Nephron (organoid): Measurements from ENCODE around the gene SFMBT1.

Experiments
- H3K27ac Mint-ChIP-seq, 3 experiments: 2 replicates each; pipeline ENCODE4 v1.8.0; 2020; ENCODE audit warnings: mixed read lengths in 3 of 3, mild to moderate bottlenecking in 2 of 3, moderate library complexity in 1 of 3
- H3K27me3 Mint-ChIP-seq: 2 replicates; pipeline ENCODE4 v1.8.0; 2021; ENCODE audit warnings: low read depth, mild to moderate bottlenecking, moderate library complexity, mixed read lengths
- H3K36me3 Mint-ChIP-seq: 2 replicates; pipeline ENCODE4 v1.8.0; 2020; ENCODE audit warnings: low read depth, mixed read lengths
- H3K4me1 Mint-ChIP-seq: 2 replicates; pipeline ENCODE4 v1.8.0; 2020; ENCODE audit warnings: mixed read lengths
- H3K4me3 Mint-ChIP-seq, 3 experiments: 2 replicates each; pipeline ENCODE4 v1.8.0; 2020; ENCODE audit warnings: mild to moderate bottlenecking in 3 of 3, mixed read lengths in 3 of 3, moderate library complexity in 2 of 3
- H3K9me3 Mint-ChIP-seq: 2 replicates; pipeline ENCODE4 v1.8.0; 2020; ENCODE audit warnings: mixed read lengths
- CTCF ChIP-seq, 3 experiments: fragments of 200-600 bp; sonication (generic); IDR thresholded peaks; one replicate each; pipeline ENCODE4 v1.5.0; 2021; ENCODE audit warnings: antibody characterized with exemption in 3 of 3; ENCODE audit not compliant: unreplicated experiment in 3 of 3

Gene SFMBT1

GRCh38 chr3:53028641-53029040, 17.2 kb downstream of the SFMBT1 start:
- Mint-ChIP-seq H3K36me3 (no peaks in the 10 kb centered on the region), H3K4me3 (no peak overlapping the region), H3K9me3 (no peaks in the 10 kb centered on the region), H3K4me1 (no peaks in the 10 kb centered on the region), H3K27me3 (no peaks in the 10 kb centered on the region), H3K27ac (no peak overlapping the region)
- TF ChIP-seq CTCF (IDR thresholded peaks at IDR 0.05; ENCODE audit: unreplicated experiment in 3 of 3) = no peak

- no peak overlapping the region for H3K4me3 Mint-ChIP-seq
- no peaks in the 10 kb centered on the region for H3K27me3 Mint-ChIP-seq
- H3K9me3 Mint-ChIP-seq = peaks cover 2% of the 10 kb centered on the region
- no peaks in the 10 kb centered on the region for H3K4me1 Mint-ChIP-seq
- TF ChIP-seq CTCF (IDR thresholded peaks at IDR 0.05; ENCODE audit: unreplicated experiment in 3 of 3) = no peak
- no peak overlapping the region for H3K27ac Mint-ChIP-seq
- no peaks in the 10 kb centered on the region for H3K36me3 Mint-ChIP-seq
These were observed 18.5 kb downstream of the SFMBT1 start for GRCh38 chr3:53027254-53027844.

- Mint-ChIP-seq H3K27ac (no peak overlapping the region), H3K9me3 (peaks cover 2% of the 10 kb centered on the region), H3K36me3 (no peaks in the 10 kb centered on the region), H3K4me1 (no peaks in the 10 kb centered on the region), H3K27me3 (no peaks in the 10 kb centered on the region), H3K4me3 (no peak overlapping the region)
- no peak for TF ChIP-seq CTCF (IDR thresholded peaks at IDR 0.05; ENCODE audit: unreplicated experiment in 3 of 3)
These were observed 19.3 kb downstream of the SFMBT1 start for GRCh38 chr3:53026382-53027162.

GRCh38 chr3:53024315-53024714, 21.6 kb downstream of the SFMBT1 start:
- Mint-ChIP-seq H3K4me1 (no peaks in the 10 kb centered on the region), H3K36me3 (no peaks in the 10 kb centered on the region), H3K4me3 (no peak overlapping the region), H3K27me3 (no peaks in the 10 kb centered on the region), H3K9me3 (peaks cover 2% of the 10 kb centered on the region), H3K27ac (no peak overlapping the region)
- no peak for TF ChIP-seq CTCF (IDR thresholded peaks at IDR 0.05; ENCODE audit: unreplicated experiment in 3 of 3)

- H3K27me3 Mint-ChIP-seq = no peaks in the 10 kb centered on the region
- H3K4me3 Mint-ChIP-seq = no peak overlapping the region
- peaks cover 2% of the 10 kb centered on the region for H3K9me3 Mint-ChIP-seq
- no peaks in the 10 kb centered on the region for H3K36me3 Mint-ChIP-seq
- H3K27ac Mint-ChIP-seq = no peak overlapping the region
- TF ChIP-seq CTCF (IDR thresholded peaks at IDR 0.05; ENCODE audit: unreplicated experiment in 3 of 3) = no peak
- no peaks in the 10 kb centered on the region for H3K4me1 Mint-ChIP-seq
These were observed 22.6 kb downstream of the SFMBT1 start for GRCh38 chr3:53023072-53023823.
